Measurements from ENCODE around the gene DELE1.

DNA sequence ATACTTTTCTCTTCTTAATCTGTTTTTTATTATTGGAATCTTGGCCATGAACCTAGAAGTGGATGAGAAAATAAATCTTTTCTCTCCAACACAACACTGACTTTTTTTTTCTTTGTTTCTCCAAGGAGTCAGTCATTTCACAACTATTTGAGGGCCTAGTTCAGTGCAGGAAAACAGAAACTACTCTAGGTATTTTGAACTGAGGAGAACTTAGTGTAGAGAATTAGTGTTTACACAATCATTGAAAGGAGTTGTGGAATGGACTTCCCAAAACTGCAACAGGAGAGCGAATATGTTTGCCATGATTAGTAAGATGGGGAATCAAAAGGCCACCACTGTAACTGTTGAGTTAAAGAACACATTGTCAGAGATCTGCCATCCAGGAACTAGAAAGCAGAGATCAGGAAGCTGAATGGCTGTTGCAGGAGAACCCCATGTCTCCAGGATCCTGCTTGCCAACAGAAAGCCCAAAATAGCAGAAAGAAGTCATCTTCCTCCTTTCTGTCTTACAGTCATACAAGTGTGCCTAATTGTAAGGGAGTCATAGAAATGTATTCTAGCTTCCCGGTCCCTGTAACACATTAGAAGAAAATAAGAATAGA lies 25.1 kb upstream of the DELE1 start:
- TF ChIP-seq, protein P1, sequence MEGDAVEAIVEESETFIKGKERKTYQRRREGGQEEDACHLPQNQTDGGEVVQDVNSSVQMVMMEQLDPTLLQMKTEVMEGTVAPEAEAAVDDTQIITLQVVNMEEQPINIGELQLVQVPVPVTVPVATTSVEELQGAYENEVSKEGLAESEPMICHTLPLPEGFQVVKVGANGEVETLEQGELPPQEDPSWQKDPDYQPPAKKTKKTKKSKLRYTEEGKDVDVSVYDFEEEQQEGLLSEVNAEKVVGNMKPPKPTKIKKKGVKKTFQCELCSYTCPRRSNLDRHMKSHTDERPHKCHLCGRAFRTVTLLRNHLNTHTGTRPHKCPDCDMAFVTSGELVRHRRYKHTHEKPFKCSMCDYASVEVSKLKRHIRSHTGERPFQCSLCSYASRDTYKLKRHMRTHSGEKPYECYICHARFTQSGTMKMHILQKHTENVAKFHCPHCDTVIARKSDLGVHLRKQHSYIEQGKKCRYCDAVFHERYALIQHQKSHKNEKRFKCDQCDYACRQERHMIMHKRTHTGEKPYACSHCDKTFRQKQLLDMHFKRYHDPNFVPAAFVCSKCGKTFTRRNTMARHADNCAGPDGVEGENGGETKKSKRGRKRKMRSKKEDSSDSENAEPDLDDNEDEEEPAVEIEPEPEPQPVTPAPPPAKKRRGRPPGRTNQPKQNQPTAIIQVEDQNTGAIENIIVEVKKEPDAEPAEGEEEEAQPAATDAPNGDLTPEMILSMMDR (IDR thresholded peaks at IDR 0.05) = no peak
- no peak for TF ChIP-seq POLR2A (IDR thresholded peaks at IDR 0.05)

Data from heart left ventricle (tissue), 13 donors.